Measurements from ENCODE around the gene ADPRS.

GRCh38 chr1:36139521-36139920 is 50.8 kb downstream of the ADPRS start:
- no peak for TF ChIP-seq CTCF (IDR thresholded peaks at IDR 0.05)
- TF ChIP-seq POLR2A (IDR thresholded peaks at IDR 0.05) = no peak
- TF ChIP-seq EP300 (IDR thresholded peaks at IDR 0.05) = no peak
- no peak for TF ChIP-seq POLR2AphosphoS5 (IDR thresholded peaks at IDR 0.05)
